Amygdala (tissue), 56 donors: ENCODE data around the gene KCNK2.
"Not testable (repeated sequence)": the region's sequence is repeated elsewhere in the genome, so short reads cannot be mapped to it uniquely, and the experiment has no call there.

Experiments
- DNase-seq, 56 donors: peaks; one replicate each; lab custom pipeline; 2025; lab: John Stamatoyannopoulos, UW

Gene KCNK2

DNA sequence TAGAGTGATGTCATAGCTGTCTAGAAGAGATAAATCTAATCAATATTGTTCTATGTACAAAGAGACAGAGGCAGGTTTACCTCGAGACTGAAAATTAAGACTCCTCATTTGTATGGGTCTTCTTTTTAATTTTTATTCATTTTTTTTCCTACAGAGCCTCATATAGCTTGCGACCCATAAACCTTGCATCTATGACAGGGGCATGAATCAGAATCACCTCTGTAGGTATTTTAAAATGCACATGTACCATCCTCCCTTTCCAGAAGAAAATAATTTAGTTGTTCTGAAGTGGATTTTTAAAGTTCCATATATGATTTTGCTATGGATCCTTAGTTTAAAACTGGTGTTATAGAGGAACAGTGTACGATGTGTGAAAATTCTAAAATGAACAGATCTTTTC, 64.5 kb downstream of the KCNK2 start:
- DNase-seq: no peak

DNA sequence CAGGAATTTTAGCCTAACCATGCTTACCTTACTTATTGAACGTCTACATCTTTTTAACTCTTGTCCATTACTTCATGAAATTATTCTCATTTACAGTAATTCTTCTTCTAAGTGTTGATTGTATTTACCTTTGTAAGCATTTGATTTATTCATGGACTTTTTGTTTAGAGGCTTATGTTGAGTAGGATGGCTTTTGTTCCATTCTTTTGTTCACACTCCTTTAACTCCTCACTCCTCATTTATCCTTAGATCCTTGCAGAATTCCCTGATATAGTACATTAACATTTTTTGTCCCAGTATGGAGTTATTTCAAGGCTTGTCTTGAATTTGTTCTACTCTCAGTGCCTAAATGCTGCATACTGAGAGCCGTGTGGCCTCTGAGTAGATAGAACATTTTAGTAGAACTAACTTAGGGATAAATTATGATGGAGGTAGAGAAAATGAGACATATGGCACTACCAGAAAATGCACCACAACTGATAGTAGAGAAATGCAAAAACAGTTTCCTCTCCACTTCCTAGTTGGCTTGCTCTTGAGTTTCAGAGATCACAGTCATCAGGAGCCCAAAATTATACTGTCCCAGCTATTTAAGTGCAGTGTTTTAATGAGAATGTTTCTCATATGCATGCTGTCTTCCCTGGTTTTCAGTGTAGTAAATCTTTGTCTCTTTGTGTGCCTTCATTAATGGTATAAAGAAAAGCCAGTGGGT, 69.5 kb downstream of the KCNK2 start:
- no peak for DNase-seq

DNA sequence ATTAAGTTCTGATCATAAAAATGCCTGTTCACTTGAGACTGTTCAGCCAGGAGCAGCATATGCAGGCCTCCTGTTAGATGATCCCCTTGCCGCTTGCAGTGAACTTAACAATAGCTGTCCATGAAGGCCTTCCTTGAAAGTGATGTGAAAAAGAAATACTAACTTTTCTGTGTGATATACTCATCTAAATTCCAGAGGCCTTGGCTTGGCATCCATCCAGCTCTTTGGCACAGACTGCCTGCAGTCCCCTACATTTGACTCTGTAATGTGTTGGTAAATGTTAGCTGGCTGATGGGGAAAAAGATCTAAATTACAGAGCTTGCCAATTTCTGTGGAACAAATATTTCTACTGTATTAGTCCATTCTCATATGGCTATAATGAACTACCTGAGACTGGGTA, 73.7 kb downstream of the KCNK2 start:
- DNase-seq: no peak

DNA sequence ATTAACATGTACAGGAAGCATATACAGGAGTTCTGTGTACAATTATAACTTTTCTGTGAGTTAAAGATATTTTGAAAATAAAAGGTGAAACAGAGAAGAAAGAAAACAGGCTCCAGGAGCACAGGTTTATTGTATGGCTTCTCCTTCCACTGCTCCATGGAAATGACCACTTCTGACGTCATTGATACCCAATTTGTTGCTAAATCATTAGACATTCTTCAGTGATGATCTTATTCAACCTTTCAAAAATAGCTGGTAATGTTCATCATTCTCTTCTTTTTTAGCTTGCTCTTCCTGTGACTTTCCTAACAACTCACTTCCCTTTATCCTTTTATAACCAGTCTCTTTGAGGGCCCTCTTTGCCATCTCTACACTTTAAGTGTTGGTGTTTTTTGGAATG, 77.8 kb downstream of the KCNK2 start:
- no peak for DNase-seq

DNA sequence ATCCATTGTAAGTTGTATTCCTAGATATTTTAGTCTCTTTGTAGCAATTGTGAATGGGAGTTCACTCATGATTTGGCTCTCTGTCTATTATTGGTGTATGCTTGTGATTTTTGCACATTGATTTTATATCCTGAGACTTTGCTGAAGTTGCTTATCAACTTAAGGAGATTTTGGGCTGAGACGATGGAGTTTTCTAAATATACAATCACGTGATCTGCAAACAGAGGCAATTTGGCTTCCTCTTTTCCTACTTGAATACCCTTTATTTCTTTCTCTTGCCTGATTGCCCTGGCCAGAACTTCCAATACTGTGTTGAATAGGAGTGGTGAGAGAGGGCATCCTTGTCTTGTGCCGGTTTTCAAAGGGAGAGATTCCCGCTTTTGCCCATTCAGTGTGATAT, 80.6 kb downstream of the KCNK2 start:
- not testable (repeated sequence) for DNase-seq

DNA sequence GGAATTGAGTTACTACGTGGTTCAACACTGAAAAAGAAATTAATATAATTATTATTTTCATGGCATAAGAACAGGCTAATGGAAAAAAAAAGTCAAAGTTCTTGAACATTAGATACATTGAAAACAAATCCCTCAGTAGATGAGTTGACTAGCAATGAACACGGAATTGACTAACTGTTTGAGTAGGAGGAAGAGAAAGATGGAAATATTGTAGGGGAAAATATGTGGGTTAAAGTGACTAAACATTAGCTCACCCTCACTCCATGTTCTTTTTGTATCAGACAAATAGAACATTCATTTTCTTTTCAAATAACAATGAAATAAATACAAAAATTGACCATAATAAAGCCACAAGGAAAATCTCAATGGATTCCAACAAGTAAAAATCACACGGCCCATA, 84.3 kb downstream of the KCNK2 start:
- DNase-seq: no peak

DNA sequence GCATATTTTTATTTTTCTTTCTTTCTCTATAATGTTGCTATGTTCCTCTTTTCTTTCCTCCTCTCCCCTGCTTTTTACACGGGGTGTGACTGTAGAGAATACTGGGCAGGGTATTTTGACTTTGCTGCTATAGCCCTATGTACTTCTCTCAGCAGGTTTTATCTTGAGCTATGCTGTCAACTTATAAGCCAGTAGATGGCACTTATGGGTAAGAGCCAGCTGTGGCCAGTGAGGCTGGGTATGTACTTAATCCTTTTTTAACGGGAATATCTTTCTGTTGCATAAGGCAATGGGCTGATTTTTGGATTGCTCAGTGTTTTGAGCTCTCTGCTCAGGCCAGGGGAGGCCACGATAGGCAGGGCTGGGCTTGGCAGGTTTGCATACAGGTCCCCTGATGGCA, 99.0 kb downstream of the KCNK2 start:
- no peak for DNase-seq

DNA sequence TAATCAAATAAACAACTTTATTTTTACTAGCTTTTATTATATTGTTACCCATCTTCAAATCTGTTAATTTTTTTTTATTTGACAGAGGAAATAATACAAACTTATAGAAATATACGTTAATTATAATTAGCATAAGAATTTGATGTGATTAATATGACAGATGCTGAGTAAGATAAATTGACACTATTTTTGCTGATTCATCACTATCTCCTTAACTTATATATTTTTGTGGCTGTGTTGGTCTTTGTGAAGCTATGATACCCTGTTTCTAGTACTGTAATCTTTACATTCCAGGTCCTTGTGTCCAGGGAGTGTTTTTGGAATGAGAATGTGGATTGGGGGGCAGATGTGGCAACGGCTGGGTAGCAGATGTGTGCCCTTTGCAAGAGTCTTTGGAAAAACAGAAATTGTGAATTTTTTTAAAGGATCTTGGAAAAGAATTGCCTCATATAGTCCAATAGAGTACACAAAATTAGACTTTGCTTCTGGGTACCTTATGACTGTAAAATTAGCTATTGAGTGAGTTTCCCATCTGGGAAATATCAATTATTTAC, 102.6 kb downstream of the KCNK2 start:
- no peak for DNase-seq

DNA sequence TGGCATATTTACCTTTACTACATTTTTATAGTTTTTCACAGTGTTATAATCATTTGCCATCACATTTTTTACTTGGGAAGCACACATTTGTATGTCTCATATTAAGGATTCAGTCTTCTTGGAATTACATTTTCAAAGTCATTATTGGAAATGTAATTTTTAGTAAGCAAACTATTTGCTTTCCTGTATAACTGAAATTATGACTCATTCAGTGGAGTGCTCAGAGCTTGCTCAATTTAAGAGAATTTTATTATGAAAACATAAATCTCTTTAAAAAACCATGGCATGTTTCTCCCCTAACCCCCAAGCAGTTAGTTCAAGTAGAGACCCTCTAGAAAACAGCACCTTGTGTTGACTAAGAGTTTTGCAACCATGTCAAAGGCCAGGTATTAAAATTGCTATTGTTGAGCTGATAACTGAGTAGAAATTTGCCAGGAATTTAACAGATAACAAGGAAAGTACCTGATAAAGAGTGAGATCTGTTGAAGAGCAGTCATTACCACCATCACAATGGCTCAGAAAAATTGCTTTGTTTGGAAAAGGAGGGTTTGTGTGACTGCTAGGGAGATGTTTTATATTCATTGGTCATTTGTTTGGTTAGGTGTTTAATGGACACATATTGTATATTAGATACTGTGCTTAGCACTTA, 105.9 kb downstream of the KCNK2 start:
- DNase-seq: no peak

DNA sequence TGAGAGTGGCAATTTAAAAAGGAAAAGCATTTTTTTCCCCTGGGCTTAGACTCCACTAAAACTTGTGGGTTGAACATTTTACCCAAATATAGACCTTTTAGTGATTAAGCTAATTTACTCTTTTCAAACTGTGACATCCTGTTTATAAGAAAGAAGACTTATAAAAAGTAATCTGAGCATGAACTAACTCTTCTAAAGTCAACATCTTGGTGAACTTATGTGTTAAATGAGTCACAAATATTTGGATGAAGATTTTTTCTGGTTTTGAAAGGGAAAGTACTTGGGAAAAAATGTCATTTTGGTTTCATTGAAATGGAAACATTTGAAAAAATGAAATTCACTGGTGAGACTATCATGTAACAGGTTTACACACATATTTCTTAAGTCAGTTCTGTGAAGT, 109.8 kb downstream of the KCNK2 start:
- DNase-seq: no peak

DNA sequence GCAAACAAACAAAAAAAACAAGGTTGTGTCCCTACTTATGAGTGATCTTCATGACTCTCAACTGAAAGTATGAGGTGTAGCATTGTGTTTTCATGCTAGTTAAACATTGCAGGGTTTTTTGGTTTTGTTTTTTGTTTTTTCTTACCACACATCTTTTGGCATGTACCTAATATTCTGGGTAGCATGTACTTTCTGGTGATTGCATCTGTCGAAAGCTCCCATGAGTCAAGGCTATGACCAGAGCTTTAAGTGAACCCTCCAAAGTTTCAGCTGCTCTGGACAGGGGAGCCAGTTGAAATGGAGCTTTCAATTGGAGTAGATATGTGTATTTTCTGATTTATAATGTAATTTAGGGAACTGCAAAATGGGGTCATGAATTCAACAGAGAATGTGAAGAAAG, 115.5 kb downstream of the KCNK2 start:
- no peak for DNase-seq

DNA sequence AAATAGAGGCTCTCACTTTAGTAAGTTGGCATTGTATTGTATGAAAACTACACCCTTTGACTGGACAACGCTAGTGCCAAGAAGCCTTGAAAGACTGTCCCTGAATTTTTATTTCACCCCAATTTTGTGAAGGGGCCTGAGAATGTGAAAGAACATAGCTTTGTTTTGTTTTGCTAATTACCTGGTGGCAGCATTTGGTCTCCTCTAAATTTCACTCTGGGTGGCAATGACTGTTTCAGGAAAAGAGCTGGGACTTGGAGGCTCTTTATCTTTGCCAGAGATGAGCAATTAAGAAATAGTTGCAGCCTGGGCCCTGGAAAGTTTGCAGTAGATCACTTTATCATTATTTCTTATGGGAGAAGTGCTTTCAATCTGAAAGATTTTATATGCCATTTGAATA, 117.6 kb downstream of the KCNK2 start:
- DNase-seq: no peak

DNA sequence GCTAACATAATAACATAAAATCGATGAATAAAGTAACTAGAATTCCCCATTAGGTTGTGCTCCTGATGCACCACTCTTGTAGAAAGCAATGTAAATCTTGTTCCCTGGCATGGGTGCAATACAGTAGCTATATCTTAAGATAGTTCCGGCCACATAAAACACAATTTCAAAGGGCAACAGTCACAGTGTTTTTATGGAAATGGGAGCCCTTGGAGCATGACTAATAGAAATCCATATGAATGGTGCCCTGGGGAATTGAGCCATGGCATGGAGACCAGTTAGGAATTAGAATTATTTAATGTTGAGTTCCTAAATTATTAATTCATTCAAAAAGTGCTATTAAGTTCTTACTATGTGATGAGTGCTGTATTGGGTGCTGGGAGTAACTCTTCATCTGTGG, 118.7 kb downstream of the KCNK2 start:
- no peak for DNase-seq

DNA sequence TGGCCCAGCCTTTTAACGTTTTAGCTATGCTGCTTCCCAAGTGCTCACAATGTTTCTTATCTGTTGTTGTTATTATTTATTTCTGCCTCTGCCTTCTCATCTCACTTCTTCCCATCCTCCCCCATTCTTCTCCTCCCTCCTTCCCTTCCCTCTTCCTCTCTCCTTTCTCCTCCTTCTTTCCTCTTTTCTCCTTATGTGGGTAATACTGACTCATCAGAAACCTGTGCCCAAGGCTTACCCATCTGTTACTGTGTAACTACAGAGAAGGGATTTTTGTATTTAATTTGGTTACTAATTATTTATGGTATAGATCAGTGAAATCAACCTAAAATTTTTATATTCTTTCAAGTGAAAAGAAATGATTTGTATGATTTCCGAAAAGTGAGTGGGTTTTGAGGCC, 120.3 kb downstream of the KCNK2 start:
- DNase-seq: no peak

DNA sequence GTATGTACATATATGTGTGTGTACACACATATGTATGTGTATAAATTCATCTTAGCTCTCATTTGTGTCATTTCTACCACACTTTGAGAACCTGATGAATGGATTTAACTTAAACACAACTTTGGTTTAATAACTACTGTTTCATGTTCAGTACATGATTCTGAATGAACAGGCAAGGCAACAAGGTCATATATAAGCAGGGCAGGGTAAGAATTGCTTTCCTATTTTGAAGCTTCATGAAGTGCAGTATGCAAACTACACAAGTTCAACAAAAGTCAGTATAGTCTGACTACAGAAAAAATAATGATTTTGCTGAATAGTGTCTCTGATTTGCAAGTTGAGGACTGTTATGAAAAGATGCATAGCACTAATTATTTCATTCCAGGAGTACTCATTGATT, 127.6 kb downstream of the KCNK2 start:
- no peak for DNase-seq

DNA sequence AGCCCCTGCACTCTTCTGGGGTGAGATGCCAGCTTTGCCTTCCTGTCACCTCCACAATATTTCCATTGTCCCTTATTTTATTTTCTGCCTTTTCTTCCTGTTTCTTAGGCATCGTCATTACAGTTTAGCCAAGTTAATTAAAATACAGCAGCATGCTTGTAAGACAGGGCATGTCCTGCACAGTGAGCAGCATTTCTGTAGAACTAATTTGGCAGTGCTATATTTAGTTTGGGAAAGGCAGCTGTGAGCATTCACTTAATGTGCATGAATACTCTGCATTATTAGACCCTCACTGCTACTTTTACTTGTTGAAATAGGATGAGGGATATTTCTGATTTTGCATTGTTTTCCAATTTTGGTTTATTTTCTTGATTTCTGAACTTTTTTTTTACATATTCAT, 133.3 kb downstream of the KCNK2 start:
- DNase-seq: peak in 2 of 56 donors; percentile 0 to 10

DNA sequence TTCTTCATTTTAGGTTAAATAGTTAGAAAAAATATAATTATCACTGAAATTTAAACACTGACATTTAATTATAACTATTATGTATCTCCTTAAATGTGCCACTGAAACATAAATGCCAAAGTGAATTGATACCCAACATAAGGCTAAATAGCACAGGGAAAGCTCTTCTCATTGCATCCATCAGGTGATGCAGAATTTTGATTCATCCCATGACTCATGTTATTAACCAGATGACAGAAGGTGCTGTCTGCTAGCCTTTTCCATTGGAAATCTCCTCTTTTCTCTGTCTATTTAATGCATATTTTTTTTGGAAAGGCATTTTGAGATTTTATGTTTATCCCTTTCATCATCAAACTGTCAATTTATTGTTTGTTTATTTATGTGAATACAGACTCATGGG, 136.8 kb downstream of the KCNK2 start:
- no peak for DNase-seq

DNA sequence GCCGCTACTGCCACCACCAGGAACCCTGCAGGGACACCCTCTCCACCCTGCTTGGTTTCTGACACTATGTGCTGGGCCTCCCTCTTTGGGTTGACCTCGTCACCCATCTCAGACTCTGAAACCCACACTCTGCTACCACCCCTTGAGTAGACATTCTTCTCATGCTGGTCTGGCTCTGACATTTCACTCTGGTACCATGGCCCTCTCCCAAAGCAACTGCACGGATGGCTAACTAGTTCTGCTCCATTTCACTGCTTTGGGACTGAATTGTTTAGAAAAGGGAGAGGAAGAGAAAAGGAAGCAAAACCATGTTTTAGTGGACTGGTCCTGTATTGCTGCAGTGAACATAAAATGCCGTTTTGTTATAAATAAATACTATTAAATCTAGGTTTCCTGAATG, 137.8 kb downstream of the KCNK2 start:
- no peak for DNase-seq

DNA sequence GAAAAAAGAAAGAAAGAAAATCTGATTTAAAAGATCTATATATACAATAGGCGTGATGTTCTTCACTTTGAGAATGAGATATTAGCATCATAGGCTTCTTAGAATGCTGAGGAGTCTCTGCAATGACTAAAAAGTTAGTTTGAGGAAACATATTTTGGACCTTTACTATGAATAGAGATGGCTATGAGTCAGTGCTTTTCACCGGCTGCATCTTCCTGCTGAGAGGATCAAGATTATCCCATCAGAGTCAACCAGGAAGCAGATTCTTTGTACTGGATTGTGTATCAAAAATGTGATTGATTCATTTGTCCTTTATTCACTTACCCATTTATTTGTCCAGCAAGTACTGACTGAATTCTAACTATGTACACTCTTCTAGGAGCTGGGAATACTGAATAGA, 144.2 kb downstream of the KCNK2 start:
- no peak for DNase-seq

DNA sequence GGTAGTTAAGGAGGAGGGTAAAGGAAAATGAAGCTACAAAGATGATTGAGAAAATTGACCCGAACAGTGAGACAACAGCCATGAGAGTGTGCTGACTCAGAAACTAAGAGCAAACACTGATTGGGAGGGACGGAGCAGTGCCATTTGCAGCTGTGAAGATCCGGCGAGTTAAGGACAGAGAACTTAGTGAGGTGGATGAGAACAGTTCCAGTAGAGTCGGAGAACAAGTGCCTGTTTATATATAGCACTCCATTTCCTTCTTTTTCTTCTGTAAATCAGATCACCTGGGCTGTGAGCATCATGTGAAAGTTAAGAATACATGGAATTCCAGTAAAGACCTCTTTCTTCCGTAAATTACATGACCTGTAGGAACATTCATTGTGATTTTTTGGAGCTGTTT, 145.7 kb downstream of the KCNK2 start:
- no peak for DNase-seq

DNA sequence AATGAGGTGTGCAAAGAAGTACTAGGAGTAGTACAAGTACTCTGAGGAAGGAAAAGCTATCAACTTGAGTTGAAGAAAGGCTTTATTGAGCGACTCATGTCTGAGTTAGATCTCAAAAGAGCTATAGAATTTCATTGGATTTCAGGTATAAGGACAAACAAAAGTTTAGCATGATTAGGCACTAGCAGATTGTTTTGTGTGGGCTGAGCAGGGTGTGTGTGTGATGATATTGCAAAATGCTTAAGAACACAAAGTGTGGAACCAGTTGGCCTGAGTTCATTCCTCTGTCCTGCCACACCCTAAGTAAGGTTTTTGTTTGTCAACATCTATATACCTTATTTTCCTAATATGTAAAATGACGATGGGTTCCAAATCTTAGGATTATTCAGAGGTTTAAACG, 158.9 kb downstream of the KCNK2 start:
- no peak for DNase-seq

DNA sequence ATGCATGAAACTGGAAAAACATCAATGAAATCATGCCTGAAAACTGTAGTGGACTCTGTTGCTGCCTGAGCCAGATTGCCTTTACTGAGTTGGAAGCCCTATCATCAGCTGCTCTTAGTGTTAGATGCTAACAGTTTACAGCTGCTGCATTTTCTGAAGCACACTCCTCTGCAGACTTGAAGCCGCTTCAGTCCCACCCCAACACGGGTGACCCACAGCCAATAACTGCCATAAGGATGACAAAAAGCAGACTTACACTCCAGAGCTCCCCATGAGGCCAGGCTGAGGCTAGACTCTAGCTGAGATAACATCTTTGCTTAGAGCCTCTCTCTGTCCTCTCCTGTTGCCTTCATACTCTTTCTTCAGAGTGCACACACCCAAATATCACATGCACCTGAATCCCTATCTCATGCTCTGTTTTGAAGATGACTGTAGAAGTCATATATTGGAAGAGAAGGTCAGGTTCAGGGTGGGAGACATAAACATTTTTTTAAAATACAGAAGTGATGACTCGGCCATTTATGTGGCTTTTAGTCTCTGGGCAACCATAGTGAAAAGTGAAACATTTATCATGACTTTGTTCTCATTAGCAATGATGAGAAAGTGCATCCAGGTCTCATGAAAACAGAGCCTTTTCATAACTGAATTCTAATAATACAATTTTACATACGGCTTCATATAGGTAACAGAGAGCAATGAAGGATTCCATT, 161.0 kb downstream of the KCNK2 start:
- no peak for DNase-seq
